Ishikawa (cell line): ENCODE measurements around the gene GRM7.

Experiments
- CEBPB ChIP-seq: IDR thresholded peaks from 2 replicates; pipeline ENCODE4 v1.6.1; 2012
- CREB1 ChIP-seq: IDR thresholded peaks from 2 replicates; pipeline ENCODE4 v1.6.1; 2012; ENCODE audit warnings: low read depth
- EGR1 ChIP-seq: IDR thresholded peaks from 2 replicates; pipeline ENCODE4 v1.6.1; 2012
- EP300 ChIP-seq: IDR thresholded peaks from 2 replicates; pipeline ENCODE4 v1.6.1; 2012; ENCODE audit warnings: borderline replicate concordance
- FOXM1 ChIP-seq: IDR thresholded peaks from 2 replicates; pipeline ENCODE4 v1.6.1; 2012; ENCODE audit warnings: low read depth, borderline replicate concordance
- MAX ChIP-seq: IDR thresholded peaks from 2 replicates; pipeline ENCODE4 v1.6.1; 2012
- NFIC ChIP-seq: IDR thresholded peaks from 2 replicates; pipeline ENCODE4 v1.6.1; 2012
- RAD21 ChIP-seq: IDR thresholded peaks from 2 replicates; pipeline ENCODE4 v1.6.1; 2012; ENCODE audit warnings: low read depth
- TAF1 ChIP-seq: IDR thresholded peaks from 2 replicates; pipeline ENCODE4 v1.6.1; 2012; ENCODE audit warnings: low read depth, mild to moderate bottlenecking
- TCF12 ChIP-seq: IDR thresholded peaks from 2 replicates; pipeline ENCODE4 v1.6.1; 2012; ENCODE audit warnings: low read depth
- TEAD4 ChIP-seq: IDR thresholded peaks from 2 replicates; pipeline ENCODE4 v1.6.1; 2012
- USF1 ChIP-seq: IDR thresholded peaks from 2 replicates; pipeline ENCODE4 v1.6.1; 2012
- YY1 ChIP-seq: IDR thresholded peaks from 2 replicates; pipeline ENCODE4 v1.6.1; 2012; ENCODE audit warnings: low read depth
- ZBTB7A ChIP-seq: IDR thresholded peaks from 2 replicates; pipeline ENCODE4 v1.6.1; 2012; ENCODE audit warnings: low read depth
- TF ChIP-seq, protein P1 (sequence below): IDR thresholded peaks from 2 replicates; pipeline ENCODE4 v1.6.1; 2012; ENCODE audit warnings: low read depth, mild to moderate bottlenecking

The GRM7 gene

DNA sequence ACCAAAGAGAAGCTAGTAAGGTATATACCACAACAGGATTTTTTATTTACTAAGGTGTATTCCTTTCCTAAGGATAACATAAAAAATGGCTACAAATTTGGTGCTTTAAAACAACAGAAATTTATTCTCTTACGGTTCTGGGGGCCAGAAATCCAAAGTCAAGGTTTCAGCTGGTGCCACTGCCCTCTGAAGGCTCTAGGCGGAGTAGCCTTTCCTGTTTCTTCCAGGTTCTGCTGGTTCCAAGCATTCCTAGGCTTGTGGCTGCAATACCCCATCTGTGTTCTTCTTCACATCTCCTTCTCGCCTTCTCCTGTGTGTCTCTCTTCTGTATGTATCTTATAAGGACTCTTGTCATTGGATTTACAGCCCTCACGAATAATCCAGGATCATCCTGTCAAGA lies 549.9 kb downstream of the GRM7 start:
- TF ChIP-seq NFIC: no peak
- no peak for TF ChIP-seq TAF1
- TF ChIP-seq, protein P1, sequence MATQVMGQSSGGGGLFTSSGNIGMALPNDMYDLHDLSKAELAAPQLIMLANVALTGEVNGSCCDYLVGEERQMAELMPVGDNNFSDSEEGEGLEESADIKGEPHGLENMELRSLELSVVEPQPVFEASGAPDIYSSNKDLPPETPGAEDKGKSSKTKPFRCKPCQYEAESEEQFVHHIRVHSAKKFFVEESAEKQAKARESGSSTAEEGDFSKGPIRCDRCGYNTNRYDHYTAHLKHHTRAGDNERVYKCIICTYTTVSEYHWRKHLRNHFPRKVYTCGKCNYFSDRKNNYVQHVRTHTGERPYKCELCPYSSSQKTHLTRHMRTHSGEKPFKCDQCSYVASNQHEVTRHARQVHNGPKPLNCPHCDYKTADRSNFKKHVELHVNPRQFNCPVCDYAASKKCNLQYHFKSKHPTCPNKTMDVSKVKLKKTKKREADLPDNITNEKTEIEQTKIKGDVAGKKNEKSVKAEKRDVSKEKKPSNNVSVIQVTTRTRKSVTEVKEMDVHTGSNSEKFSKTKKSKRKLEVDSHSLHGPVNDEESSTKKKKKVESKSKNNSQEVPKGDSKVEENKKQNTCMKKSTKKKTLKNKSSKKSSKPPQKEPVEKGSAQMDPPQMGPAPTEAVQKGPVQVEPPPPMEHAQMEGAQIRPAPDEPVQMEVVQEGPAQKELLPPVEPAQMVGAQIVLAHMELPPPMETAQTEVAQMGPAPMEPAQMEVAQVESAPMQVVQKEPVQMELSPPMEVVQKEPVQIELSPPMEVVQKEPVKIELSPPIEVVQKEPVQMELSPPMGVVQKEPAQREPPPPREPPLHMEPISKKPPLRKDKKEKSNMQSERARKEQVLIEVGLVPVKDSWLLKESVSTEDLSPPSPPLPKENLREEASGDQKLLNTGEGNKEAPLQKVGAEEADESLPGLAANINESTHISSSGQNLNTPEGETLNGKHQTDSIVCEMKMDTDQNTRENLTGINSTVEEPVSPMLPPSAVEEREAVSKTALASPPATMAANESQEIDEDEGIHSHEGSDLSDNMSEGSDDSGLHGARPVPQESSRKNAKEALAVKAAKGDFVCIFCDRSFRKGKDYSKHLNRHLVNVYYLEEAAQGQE: no peak
- TF ChIP-seq FOXM1: no peak
- TF ChIP-seq TCF12: no peak
- no peak for TF ChIP-seq EGR1
- no peak for TF ChIP-seq MAX
- TF ChIP-seq ZBTB7A: no peak
- no peak for TF ChIP-seq RAD21
- TF ChIP-seq YY1: no peak

GRCh38 chr3:7421065-7421464 lies 560.1 kb downstream of the GRM7 start:
- TF ChIP-seq CREB1 (no peak), TEAD4 (no peak), USF1 (no peak), TAF1 (no peak)

DNA sequence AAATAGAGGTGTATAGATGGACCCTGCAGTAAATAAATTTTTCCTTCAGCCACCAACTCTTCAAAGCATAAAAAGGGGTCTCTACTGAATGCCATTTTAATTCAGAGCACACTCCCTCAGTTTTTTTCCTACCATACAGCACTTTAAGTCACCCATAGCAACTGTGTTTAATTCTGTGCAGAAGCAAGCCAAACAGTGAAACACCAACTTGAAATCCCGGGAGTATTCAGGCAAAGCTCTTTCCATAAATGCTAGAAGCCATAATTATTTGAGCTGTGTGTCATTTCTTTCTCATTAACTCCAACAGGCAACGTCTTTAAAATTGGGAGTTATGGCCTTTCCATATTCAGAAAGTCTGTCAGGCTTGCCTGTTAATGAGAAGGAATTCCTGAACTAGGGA lies 562.1 kb downstream of the GRM7 start:
- TF ChIP-seq, protein P1: no peak
- no peak for TF ChIP-seq EGR1
- no peak for TF ChIP-seq MAX
- TF ChIP-seq TAF1: no peak
- TF ChIP-seq FOXM1: no peak
- no peak for TF ChIP-seq NFIC
- no peak for TF ChIP-seq USF1
- no peak for TF ChIP-seq CEBPB
- no peak for TF ChIP-seq EP300
- TF ChIP-seq TEAD4: no peak
- TF ChIP-seq CREB1: no peak
- no peak for TF ChIP-seq YY1
- no peak for TF ChIP-seq RAD21
- TF ChIP-seq TCF12: no peak
- TF ChIP-seq ZBTB7A: no peak

DNA sequence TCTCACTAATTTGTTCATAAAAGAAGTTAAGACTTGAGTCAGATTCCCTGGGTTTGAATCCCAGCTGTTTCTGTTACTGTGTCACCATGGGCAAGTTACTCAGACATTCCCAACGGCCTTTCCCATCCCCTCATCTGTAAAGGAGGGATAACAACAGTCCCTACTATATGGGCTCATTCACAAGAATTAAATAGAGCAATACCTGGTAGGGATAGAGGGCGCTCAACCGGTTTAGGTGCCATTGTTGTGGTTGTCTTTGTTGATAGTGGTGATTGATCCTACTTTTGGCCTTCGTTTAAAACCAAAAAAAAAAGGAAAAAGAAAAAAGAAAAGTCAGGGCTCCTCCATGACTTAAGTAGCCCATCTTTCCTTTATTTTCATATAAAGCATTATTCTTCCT lies 563.1 kb downstream of the GRM7 start:
- TF ChIP-seq FOXM1 (no peak), EGR1 (no peak), TCF12 (no peak), YY1 (no peak), CREB1 (no peak), ZBTB7A (no peak), RAD21 (no peak), EP300 (no peak), MAX (no peak), TEAD4 (no peak), TAF1 (no peak), NFIC (no peak), CEBPB (no peak), USF1 (no peak)
- TF ChIP-seq, protein P1: no peak
